Keratinocyte (primary cell): ENCODE data around the gene NOX3. TPM values are rescaled to one million over a fixed set of nuclear protein-coding genes. Genes with fewer than 3 reads are reported as not detected.

ENCODE experiments used
- DNase-seq: peaks from one replicate; pipeline ENCODE4 v3.0.0-alpha.2; 2011; ENCODE audit warnings: low read depth, missing footprints, low spot score
- FAIRE-seq: peaks from 2 replicates; lab custom pipeline; 2011; peaks lifted over from hg19 to GRCh38; lab: Jason Lieb, UNC
- H2AFZ ChIP-seq: 2 replicates; pipeline ENCODE4 v1.6.0; 2012; ENCODE audit warnings: low read length, control low read depth, inconsistent platforms; ENCODE audit not compliant: control insufficient read depth
- H3K27ac ChIP-seq: 2 replicates; pipeline ENCODE4 v1.5.1; 2011; ENCODE audit warnings: low read length; ENCODE audit not compliant: control insufficient read depth, insufficient read depth
- H3K27me3 ChIP-seq: 3 replicates; pipeline ENCODE4 v1.6.0; 2011; ENCODE audit warnings: low read length; ENCODE audit not compliant: control insufficient read depth, insufficient read depth; ENCODE audit errors: extremely low read depth
- H3K36me3 ChIP-seq, 2 experiments: 2 replicates in 1 of 2; 3 replicates in 1 of 2; pipeline ENCODE4 v1.5.1; 2011; ENCODE audit warnings: low read length in 2 of 2, mild to moderate bottlenecking in 1 of 2; ENCODE audit not compliant: control insufficient read depth in 2 of 2, insufficient read depth in 2 of 2; ENCODE audit errors: extremely low read depth in 1 of 2
- H3K4me1 ChIP-seq: 3 replicates; pipeline ENCODE4 v1.5.1; 2011; ENCODE audit warnings: low read length; ENCODE audit not compliant: control insufficient read depth, insufficient read depth; ENCODE audit errors: extremely low read depth
- H3K4me2 ChIP-seq: 3 replicates; pipeline ENCODE4 v1.6.0; 2011; ENCODE audit warnings: low read depth, low read length; ENCODE audit not compliant: control insufficient read depth, insufficient read depth; ENCODE audit errors: extremely low read depth
- H3K4me3 ChIP-seq, 3 experiments: fragments of 200-600 bp in 1 of 3; sonication (generic) in 1 of 3; 2 replicates in 2 of 3; 3 replicates in 1 of 3; pipeline ENCODE4 v1.5.1; 2011 to 2016; ENCODE audit warnings: low read length in 3 of 3, mild to moderate bottlenecking in 3 of 3, control low read depth in 2 of 3, inconsistent platforms in 1 of 3, low read depth in 1 of 3, mixed read lengths in 1 of 3, mixed run types in 1 of 3, moderate library complexity in 1 of 3; ENCODE audit not compliant: control insufficient read depth in 2 of 3, insufficient read depth in 2 of 3; ENCODE audit errors: extremely low read depth in 1 of 3
- H3K79me2 ChIP-seq: 2 replicates; pipeline ENCODE4 v1.6.0; 2012; ENCODE audit warnings: low read length; ENCODE audit not compliant: control insufficient read depth, insufficient read depth
- H3K9ac ChIP-seq: 3 replicates; pipeline ENCODE4 v1.6.0; 2011; ENCODE audit warnings: low read length; ENCODE audit not compliant: control insufficient read depth, insufficient read depth; ENCODE audit errors: extremely low read depth
- H3K9me1 ChIP-seq: 3 replicates; pipeline ENCODE4 v1.6.0; 2011; ENCODE audit warnings: low read length; ENCODE audit not compliant: control insufficient read depth, insufficient read depth; ENCODE audit errors: extremely low read depth
- H3K9me3 ChIP-seq: 2 replicates; pipeline ENCODE4 v1.5.1; 2012; ENCODE audit warnings: low read depth, low read length; ENCODE audit not compliant: control insufficient read depth
- H4K20me1 ChIP-seq: 3 replicates; pipeline ENCODE4 v1.6.0; 2011; ENCODE audit warnings: low read length; ENCODE audit not compliant: control insufficient read depth, insufficient read depth; ENCODE audit errors: extremely low read depth
- EZH2 ChIP-seq: IDR thresholded peaks from one replicate; pipeline ENCODE4 v1.6.1; 2012; ENCODE audit warnings: inconsistent platforms, mild to moderate bottlenecking, low read length, moderate library complexity
- dilution Hi-C: fragments of 300-500 bp; cut with MboI; formaldehyde crosslinking; loops from one replicate; pipeline ENCODE4 v1.7.0; 2020; ENCODE audit warnings: low sequenced_read_pairs; ENCODE audit not compliant: extremely low pct_ligation_motif_present
- polyA plus RNA-seq, 5 experiments: library from polyadenylated mRNA; depleted of rRNA in 3 of 5; stranded (reverse) in 3 of 5; stranded (forward) in 1 of 5; unstranded in 1 of 5; fragments of >200 nt; gene quantifications; 1 replicate in 1 of 5; 2 replicates in 3 of 5; 3 replicates in 1 of 5; pipeline versions ENCODE4 v1.2.1 to v1.2.3, GENCODE V29; 2011 to 2012; ENCODE audit warnings: missing spikeins in 2 of 5, low read depth in 1 of 5, low replicate concordance in 1 of 5
- TF ChIP-seq, protein P1 (sequence below), 3 experiments: IDR thresholded peaks in 1 of 3; conservative IDR thresholded peaks in 1 of 3; optimal IDR thresholded peaks in 1 of 3; 2 replicates in 2 of 3; 3 replicates in 1 of 3; pipeline versions ENCODE3 to v1.5.1; 2011; ENCODE audit warnings: low read length in 3 of 3, mild to moderate bottlenecking in 3 of 3, moderate library complexity in 2 of 3, control low read depth in 1 of 3, inconsistent platforms in 1 of 3; ENCODE audit not compliant: insufficient read depth in 2 of 3; ENCODE audit errors: extremely low read depth in 1 of 3

Gene NOX3
- polyA plus RNA-seq, 1 donor (not counting 4 experiments of a cell fraction or from before 2014, with no cell fraction given), result not detected

DNA sequence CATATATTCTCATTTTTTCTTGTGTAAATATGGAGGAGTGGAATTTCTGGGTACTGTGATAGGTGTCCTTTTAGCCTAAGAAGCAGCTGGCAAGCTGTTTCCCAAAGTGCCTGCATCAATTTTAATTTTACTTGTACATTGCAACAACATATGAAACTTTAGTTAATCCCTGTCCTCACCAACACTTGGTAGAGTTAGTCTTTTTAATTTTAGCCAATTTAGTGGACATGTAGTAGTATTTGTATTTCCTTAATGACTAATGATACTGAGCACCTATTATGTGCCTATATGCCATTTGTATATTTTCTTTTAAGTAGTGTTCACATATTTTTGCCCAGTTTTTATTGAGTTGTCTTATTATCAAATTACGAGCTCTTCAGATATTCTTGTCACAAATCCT is 46.8 kb upstream of the NOX3 start:
- FAIRE-seq (no peak), DNase-seq (no peak)
- H3K4me3 ChIP-seq, result no peak overlapping the region
- H4K20me1 ChIP-seq, result no peaks in the 10 kb centered on the region
- no peaks in the 10 kb centered on the region for H3K36me3 ChIP-seq
- no peaks in the 10 kb centered on the region for H3K9me3 ChIP-seq
- H3K27ac ChIP-seq, result no peak overlapping the region
- H3K27me3 ChIP-seq, result no peaks in the 10 kb centered on the region
- no peaks in the 10 kb centered on the region for H3K9me1 ChIP-seq
- no peaks in the 10 kb centered on the region for H3K4me1 ChIP-seq
- H3K4me2 ChIP-seq, result no peak overlapping the region
- H3K9ac ChIP-seq, result no peak overlapping the region
- H3K79me2 ChIP-seq, result no peaks in the 10 kb centered on the region
- no peak overlapping the region for H2AFZ ChIP-seq
- dilution Hi-C loops, result no loop called here
- TF ChIP-seq EZH2, result no peak
- TF ChIP-seq, protein P1, sequence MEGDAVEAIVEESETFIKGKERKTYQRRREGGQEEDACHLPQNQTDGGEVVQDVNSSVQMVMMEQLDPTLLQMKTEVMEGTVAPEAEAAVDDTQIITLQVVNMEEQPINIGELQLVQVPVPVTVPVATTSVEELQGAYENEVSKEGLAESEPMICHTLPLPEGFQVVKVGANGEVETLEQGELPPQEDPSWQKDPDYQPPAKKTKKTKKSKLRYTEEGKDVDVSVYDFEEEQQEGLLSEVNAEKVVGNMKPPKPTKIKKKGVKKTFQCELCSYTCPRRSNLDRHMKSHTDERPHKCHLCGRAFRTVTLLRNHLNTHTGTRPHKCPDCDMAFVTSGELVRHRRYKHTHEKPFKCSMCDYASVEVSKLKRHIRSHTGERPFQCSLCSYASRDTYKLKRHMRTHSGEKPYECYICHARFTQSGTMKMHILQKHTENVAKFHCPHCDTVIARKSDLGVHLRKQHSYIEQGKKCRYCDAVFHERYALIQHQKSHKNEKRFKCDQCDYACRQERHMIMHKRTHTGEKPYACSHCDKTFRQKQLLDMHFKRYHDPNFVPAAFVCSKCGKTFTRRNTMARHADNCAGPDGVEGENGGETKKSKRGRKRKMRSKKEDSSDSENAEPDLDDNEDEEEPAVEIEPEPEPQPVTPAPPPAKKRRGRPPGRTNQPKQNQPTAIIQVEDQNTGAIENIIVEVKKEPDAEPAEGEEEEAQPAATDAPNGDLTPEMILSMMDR (optimal IDR thresholded peaks at IDR 0.05 in 1 of 3, IDR thresholded peaks at IDR 0.05 in 1 of 3, conservative IDR thresholded peaks at IDR 0.05 in 1 of 3; ENCODE audit: extremely low read depth in 1 of 3, insufficient read depth in 2 of 3, low read length in 3 of 3), result no peak

DNA sequence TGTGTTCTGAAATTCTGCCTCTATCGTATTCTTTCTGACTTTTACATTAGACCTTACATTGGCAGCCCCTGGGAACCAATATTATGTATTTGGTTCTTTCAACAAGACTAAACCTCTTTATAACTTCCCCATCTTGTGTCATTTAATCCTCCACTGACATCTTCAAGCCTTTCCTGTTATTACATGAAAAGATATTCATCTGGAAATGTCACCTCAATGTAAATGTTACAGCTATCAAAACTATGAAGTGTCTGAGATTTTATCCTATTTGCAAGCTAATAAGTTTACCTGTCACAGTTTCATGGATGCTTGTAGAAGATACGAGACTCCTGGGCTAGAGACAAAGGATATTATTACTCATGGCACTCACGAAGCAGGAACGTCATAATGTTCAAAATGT is 43.9 kb upstream of the NOX3 start:
- H3K4me2 ChIP-seq, result no peak overlapping the region
- H2AFZ ChIP-seq, result no peak overlapping the region
- H3K79me2 ChIP-seq, result no peaks in the 10 kb centered on the region
- H3K9me3 ChIP-seq, result no peaks in the 10 kb centered on the region
- H3K9ac ChIP-seq, result no peak overlapping the region
- H3K4me1 ChIP-seq, result peaks cover 1% of the 10 kb centered on the region
- no peaks in the 10 kb centered on the region for H3K9me1 ChIP-seq
- dilution Hi-C loops, result no loop called here
- no peak for TF ChIP-seq EZH2
- TF ChIP-seq, protein P1 (optimal IDR thresholded peaks at IDR 0.05 in 1 of 3, IDR thresholded peaks at IDR 0.05 in 1 of 3, conservative IDR thresholded peaks at IDR 0.05 in 1 of 3; ENCODE audit: extremely low read depth in 1 of 3, insufficient read depth in 2 of 3, low read length in 3 of 3), result no peak
- no peak overlapping the region for H3K4me3 ChIP-seq
- H4K20me1 ChIP-seq, result no peaks in the 10 kb centered on the region
- DNase-seq, result no peak
- FAIRE-seq, result no peak
- no peaks in the 10 kb centered on the region for H3K27me3 ChIP-seq
- H3K27ac ChIP-seq, result no peak overlapping the region
- no peaks in the 10 kb centered on the region for H3K36me3 ChIP-seq
